GM21390 (cell line): ENCODE measurements around the gene RYK.
A peak's percentile ranks its signal among the peaks of the same experiment; 100 is the strongest.
"Not testable (repeated sequence)": the region's sequence is repeated elsewhere in the genome, so short reads cannot be mapped to it uniquely, and the experiment has no call there.

Source experiments
- ATAC-seq: cut with Tn5 transposase; IDR thresholded peaks from one replicate; pipeline ENCODE4 v1.9.1; 2021; ENCODE audit not compliant: unreplicated experiment

RYK gene

DNA sequence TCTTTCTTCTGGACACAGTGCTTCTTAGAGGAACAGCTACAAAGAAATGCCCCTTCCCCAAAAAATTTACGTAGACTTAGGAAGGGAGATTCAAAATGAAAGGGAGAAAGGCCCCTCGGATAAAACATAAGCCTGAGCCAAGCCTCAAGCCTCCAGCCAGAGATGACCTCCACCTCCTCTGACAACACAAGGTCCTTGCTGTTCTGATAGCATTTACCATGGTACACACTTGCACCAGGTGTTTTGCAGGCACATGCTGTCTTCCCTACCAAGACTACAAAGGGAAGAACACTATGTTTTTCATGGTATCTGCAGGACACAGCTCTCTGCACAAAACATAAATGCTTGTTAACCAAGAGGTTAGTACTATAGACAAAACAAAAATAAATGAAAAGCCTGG lies 27.8 kb downstream of the RYK start:
- no peak for ATAC-seq

DNA sequence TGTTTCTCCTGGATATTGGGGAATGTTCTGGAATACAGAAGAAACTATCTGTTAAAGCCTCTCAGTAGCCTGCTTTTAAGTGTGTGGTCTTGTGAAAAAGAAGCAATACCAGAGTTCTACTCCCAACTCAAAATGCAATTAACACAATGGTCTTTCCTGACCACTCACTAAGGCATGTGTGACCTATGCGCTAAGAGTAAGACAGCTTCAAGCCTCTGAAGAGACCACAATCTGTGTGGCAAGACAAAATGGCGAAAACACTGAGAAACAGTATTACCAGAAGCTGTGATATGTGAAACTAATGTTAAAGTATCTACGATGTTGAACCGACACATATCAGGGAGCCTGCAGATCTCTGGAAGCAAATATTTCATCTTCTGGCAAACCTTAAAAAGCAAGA lies 33.8 kb downstream of the RYK start:
- ATAC-seq = no peak

DNA sequence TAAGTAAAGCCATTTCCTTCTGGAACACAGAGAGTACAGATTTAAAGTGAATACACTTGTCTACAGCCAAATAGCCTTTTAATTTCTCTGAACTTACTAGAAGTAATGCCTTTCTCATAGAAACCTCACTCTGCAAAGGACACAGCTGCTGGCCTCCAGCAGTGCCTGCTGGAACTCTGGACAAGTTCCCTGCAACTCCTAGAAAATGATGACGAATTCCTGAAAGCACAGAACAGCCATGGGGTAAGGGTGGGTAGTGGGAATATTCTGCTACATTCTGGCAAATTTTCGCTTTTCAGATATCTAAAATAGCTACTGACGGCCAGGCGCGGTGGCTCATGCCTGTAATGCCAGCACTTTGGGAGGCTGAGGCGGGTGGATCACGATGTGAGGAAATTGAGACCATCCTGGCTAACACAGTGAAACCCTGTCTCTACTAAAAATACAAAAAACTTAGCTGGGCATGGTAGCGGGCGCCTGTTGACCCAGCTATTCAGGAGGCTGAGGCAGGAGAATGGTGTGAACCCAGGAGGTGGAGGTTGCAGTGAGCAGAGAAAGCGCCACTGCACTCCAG lies 34.4 kb downstream of the RYK start:
- ATAC-seq = no peak

DNA sequence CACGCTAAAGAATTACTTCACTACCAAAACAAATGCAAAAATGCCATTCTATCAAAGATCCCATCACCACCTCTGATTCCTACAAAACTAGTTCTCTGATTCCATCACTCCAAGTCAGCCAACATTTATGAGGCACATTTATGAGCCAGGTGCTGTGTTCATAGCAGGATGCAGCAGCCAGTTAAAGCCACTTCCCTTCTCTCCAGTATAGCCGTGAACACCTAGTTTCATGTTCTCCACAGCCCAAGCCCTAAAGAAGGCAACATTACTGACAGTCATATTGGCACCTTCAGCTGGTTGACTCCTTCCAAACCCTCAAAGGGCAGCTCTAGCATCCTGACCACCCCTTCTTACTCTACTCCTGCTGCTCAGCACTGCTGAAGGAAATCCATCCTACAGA lies 36.4 kb downstream of the RYK start:
- ATAC-seq = no peak

DNA sequence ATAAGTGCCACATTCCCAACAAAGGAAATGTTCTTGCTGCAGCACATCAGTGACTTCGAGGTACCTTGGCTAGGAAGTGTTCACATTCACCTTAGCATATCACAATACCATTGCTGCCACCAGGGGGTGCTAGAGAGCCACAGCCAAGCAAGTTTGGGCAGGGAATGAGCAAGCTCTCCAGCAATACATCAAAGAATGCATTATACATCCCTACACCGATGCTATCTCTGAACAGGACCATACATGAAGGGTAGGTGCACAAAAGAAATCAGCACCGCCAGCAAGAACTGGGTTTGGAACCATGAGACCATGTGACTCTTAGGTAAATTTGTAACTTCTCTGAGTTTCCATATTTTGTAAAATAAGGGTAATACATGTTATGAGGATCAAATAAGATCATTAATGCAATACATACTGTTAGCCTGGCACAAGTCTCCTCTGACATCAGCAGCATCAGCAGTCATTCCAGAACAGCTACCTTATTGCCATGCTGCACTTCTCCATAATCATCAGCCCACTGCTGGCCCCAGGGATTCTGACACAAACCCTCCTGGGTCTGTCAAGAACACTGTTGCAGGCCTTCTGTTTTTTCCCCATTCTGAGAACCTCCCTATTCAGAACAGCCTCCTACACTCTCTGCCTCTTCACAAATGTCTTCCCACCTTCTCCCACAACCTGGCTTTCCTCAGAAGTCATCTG lies 37.5 kb downstream of the RYK start:
- ATAC-seq = peak; percentile 73

DNA sequence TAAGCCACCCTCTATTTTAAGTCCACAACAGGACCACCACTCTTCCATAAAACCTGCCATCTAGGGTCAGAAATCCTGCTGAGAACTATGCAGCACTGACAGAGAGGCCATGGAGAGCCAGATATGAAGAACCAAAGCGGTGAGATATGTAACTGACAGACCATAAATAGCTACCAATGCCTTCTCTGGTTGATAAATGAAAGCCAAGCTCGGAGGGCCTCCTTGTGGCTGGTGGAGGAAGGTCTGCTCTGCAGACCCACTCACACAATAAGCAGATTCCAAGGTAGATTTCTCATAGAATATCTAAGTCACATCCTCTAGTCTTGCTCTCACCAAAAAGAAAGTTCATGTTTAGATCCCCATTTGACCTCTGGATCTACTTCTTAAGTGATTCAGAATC lies 38.9 kb downstream of the RYK start:
- peak; percentile 70 for ATAC-seq

DNA sequence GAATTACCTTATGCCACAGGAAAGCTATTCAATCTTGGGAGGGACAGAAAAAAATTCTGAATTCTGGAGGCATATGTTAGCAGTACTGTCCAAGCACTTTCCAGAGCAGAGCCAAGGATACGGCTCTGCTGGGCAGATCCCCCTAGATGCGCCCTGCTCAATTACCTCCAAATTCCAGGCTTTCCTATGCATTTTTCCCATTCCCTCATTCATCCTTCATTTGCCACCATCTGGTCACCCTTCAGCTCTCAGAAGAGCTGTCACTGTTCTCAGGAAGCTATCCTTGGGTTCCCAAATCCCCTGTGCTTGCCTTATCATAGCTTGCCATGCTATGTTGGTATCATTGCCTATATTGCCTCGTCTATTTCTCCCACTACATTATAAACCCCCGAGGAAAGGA lies 45.2 kb downstream of the RYK start:
- ATAC-seq = no peak

DNA sequence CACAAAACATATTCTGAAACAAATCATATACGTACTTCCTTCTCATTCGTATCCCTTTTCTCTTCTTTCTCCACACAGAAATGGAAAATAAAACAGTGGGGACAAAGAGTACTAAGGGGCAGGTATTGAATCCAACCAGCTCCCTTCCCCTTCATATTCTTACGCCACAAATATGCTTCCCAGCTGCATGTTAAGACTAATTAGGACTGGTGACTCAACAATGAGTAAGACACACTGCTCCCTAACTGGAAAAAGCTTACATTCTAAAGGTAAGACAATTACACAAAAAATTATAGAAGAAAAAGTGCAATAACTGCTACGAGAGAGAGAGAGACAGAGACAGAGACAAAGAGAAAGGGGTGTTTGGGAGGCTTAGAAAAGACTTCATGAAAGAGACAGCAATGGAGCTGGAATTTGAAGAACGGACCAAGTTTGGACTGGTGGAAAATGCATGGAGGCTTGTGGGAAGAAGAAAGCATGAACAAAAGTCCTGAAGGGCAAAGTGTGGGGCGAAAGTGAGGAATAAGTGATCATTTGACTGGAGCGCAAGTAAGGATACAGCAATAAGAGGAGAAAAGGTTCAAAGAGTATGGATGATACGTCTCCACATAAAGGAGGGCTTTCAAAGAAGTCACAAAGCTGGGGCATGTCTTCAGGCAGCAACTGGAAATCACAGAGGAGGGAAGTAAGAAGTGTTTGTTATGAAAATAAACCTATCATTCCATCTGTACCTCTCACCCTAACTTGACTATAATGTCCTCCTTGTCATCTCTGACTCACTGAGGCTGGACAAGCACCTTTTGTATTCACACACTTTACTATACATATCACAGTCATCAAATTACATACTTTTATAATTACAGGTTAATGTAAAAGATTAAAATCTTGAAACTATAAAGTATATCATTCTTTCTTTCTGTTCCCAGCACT lies 49.2 kb downstream of the RYK start:
- ATAC-seq = no peak

DNA sequence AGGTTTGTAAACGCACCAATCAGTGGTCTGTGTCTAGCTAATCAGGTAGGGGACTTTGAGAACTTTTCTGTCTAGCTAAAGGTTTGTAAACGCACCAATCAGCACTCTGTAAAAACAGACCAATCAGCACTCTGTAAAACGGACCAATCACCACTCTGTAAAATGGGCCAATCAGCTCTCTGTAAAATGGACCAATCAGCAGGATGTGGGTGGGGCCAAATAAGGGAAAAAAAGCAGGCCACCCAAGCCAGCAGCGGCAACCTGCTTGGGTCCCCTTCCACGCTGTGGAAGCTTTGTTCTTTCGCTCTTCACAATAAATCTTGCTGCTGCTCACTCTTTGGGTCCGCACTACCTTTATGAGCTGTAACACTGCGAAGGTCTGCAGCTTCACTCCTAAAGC lies 50.8 kb downstream of the RYK start:
- not testable (repeated sequence) for ATAC-seq

DNA sequence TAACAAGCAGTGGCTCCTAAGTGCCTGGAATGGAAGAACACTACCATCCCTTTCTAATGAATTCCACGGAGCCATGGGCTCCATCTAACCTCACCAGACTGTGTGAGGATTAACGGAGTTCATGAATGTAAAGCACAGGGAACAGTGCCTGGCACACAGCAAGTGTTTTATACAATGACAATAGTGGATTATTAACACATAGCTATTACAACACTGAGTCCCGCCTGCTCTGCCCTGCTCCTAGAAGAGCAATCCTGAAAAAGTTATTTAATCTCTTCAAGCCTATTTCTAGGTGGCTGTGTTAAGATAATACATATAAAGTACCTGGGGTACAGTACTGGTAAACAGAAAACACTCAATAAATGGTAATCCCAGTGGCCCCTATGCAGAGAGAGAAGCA lies 51.4 kb downstream of the RYK start:
- ATAC-seq = no peak

DNA sequence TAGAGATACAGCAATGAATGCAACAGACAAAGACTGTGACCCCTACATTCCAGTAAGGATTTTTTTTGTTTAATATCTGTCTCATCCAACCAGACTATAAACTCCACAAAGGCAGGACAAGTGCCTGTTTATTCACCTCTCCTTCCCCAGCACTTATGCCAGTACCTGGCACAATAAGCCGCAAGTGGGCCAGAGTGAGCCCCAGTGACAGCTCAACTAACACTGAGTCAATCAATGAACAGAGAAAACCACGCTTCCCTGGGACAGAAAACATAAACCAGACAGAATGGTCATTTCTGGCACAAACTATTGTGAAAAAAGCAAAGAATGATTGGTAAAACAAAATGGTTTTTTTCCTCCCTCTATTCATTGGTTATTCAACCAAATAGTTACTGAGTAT lies 52.2 kb downstream of the RYK start:
- no peak for ATAC-seq

DNA sequence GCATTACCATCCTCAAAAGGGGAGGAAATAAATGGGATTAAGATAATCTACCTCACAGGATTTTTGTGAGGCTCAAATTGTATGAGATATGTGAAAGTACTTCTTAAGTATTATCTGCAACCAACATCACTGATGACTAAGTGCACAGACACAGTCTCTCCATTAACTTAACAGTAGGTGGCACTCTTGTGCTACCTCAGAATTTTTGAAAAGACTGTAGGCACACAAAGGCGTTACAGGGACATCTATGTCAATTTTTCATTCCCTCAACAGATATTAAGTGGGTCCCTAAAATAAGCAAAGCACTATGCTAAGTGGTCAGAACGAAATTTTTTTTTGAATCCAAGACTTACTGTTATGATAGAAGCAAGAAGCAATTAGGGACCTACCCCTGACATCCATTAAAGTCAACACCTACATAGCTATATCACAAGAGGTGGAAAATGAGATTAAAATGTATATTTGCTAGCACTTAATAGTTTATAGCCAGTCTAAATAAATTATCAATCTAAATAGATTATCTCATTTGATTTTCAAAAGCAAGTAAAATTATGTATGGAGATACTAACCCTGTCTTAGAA lies 52.9 kb downstream of the RYK start:
- peak; percentile 81 for ATAC-seq

DNA sequence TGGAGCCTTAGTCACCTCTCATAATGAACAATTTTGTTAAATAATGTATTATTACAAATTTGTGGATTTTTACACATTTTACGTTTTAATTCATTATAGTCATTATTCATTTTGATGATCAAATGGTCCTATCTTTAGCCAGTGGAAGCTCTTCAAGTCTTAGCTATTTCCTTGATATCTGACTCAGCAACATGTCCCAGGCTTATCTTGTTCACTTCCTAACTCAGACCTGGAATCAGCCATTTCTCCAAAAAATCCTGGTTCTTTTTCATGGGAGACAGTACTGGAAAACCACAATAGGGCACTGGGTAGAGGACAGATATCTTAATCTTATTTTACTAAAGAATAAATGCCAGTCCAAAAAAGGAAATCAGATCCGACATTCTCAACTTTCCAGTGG lies 56.4 kb downstream of the RYK start:
- no peak for ATAC-seq

DNA sequence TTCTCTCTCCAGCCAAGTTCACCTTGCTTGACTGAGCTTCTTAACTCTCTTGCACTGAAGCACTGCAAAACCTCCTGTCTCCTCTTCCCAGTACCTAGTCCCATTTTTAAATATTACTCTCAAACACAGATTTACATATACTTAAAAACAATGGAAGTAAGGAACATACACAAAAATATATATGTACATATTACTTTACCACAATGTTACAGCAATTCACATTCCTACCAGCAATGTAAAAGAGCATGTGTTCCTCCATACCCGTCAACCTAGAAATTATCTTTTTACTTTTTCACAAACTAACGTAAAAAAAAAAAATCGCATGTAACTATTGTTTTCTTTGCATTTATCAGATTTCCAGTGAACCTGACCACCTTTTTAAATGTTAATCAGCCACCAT lies 60.4 kb downstream of the RYK start:
- no peak for ATAC-seq

DNA sequence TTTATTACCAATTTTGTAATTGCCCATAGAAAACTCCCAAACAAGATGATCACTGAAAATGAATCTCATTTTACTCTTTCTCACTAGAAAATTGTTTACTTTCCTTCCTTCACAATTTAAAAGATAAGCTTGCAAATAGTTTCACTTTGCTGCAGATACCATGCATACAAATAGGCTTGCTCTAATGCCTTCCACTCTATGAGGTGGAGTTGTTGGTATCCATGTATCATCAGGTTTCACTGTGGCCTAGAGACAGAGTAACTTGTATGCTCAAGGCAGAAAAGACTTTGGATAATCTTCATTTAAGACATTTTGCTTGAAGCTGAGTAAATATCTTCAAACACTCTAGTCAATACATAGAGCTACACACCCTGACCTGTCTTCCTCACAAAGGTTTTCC lies 60.8 kb downstream of the RYK start:
- ATAC-seq = no peak

DNA sequence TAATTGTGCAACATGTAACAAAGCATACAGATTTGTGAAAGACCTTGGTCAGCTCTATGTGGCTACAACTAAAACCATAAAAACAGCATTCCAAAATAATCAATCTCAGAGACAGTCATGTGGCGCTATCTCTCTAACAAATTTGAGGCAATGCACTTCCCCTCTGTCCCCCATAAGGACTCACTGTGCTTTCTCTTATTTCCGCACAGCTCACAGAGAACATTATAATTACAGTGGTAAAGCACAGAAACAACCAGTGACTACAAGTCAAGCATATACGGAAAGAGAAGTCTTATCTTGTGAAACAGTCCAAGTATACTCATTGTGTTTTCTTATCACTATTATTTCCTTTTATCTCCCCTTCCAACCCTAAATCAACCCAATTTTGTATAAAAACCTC lies 64.3 kb downstream of the RYK start:
- ATAC-seq = no peak

DNA sequence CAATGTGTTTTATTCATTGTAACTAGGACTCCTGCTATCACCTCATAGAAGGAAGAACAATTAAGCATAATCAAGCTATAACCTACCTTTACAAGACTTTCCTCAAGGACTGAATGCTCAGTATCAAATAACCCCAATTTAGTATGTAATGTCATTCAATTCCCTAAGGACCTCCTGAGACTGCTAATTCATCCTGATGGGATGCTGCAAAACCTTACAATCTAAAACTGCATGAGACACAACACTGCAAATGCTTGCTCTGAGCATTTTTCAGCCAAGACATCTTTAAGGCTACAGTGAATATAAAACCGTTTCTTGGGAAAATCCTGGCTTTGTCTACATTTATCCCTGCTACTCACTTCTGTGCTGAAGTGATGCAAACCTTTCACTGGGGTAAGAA lies 69.9 kb downstream of the RYK start:
- no peak for ATAC-seq

DNA sequence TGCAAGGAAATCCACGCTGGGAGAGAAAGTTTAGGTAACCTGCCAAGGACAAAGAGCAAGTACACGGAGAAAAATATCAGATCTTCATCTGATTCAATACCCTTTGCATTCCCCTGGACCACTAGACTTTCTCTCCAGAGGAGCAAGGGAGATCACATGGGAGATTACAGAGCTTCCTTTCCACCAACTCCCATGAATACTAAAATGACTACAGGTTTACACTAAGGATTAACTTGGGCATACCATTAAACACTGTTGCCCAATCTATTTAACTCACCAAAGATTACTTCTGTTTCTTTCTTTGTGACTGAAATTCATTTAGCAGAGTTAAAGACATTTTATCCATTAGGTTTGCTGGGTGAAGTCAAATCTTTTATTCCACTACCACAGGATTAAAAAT lies 71.2 kb downstream of the RYK start:
- ATAC-seq = no peak

DNA sequence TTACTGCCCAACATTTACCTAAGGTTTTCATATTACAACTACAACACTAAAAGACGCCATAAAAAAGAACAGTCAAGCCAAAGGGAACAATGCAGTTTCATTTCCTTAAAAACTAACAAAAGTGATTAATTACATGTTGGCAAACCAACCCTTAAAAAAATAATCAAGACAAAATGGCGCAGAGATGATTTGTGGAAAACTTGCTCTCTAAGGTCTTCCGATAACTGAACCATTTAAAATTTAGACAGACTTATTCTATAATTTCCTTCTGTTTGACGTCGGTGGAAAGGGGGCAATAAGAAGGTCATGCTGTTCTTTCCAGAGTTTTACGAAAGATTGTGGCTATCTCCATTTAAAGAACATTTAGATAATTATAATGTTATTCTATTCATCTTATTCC lies 87.6 kb downstream of the RYK start:
- no peak for ATAC-seq

DNA sequence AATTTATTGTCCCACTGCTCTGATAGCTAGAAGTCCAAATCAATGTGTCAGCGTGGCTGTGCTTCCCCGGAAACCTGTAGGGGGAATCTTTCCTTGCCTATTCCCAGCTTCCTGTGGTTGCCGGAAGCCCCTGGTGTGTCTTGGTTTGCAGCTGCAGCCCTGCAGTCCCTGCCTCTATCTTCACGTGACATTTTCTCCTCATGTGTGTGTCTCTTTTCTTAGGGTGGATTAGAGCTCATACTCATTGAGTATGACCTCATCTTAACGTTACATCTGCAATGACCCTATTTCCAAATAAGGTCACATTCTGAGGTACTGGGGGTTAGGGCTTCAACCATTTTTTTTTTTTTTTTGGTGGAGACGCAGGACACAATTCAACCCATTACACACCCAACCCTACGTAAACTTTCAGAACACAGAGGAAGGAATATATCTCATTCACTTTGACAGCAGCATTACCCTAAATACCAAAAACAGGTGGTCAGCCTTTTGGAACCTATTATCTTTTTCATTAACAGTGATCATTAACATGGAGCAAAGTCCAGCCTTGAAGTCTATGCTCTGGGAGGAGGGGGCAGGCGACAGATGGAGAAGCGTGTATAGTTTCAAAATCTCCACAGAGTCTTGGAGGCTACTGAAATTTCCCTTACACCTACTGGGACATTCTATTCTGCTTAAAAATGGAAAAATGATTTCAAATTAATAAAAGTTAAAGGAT lies 88.6 kb downstream of the RYK start:
- ATAC-seq = no peak

DNA sequence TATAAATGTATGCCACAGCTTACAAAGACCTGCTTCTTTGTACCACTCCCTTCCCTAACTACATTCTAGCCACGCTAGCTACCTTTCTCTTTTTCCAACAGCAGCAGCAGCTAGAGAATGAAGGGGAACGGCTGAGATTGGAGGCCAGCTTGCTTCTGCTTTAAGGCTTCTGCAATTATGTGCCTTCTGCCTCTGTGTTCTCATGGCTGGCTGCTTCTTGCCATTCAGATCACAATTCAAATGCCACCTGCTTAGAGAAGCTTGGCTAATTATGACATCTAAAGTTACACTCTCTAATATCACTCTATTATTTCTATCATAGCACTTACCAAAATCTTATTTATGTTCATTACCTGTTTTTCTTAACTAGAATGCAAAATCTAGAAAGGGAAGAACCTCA lies 95.2 kb downstream of the RYK start:
- no peak for ATAC-seq
